C4-2B (cell line): ENCODE data around the gene S1PR3.

Experiments used
- ZFX ChIP-seq: fragments of 450-650 bp; IDR thresholded peaks from 2 replicates; pipeline ENCODE4 v1.6.1; 2017
- TF ChIP-seq, protein P1 (sequence below): fragments of 450-650 bp; conservative IDR thresholded peaks from 2 replicates; pipeline ENCODE4 v1.5.1; 2017; ENCODE audit warnings: mild to moderate bottlenecking

DNA sequence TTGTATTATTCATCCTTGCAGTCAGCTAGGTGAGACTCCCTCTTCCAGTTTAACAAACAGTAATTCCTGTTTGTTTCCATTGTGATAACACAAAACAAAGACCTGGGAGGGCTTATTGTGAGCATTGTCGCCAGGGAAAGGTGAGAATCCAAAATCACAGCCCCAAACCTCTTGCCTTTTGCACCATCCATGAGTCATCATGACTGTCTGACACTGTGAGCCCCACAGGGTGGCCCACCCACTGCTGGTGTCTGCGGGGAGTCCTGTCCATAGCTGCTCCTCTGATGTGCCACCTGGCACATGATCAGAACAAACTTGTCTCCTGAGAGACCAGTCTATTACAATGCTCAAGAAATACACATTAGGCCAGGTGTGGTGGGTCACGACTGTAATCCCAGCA, 33.7 kb upstream of the S1PR3 start:
- TF ChIP-seq, protein P1, sequence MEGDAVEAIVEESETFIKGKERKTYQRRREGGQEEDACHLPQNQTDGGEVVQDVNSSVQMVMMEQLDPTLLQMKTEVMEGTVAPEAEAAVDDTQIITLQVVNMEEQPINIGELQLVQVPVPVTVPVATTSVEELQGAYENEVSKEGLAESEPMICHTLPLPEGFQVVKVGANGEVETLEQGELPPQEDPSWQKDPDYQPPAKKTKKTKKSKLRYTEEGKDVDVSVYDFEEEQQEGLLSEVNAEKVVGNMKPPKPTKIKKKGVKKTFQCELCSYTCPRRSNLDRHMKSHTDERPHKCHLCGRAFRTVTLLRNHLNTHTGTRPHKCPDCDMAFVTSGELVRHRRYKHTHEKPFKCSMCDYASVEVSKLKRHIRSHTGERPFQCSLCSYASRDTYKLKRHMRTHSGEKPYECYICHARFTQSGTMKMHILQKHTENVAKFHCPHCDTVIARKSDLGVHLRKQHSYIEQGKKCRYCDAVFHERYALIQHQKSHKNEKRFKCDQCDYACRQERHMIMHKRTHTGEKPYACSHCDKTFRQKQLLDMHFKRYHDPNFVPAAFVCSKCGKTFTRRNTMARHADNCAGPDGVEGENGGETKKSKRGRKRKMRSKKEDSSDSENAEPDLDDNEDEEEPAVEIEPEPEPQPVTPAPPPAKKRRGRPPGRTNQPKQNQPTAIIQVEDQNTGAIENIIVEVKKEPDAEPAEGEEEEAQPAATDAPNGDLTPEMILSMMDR = no peak
- no peak for TF ChIP-seq ZFX
